ENCODE results near the gene C1QL2.

Gene C1QL2

GRCh38 chr2:119192893-119193292, 34.3 kb upstream of the C1QL2 start:
- peaks cover 7% of the 10 kb centered on the region for H3K9me3 Mint-ChIP-seq
- H3K4me1 Mint-ChIP-seq, result peaks cover 7% of the 10 kb centered on the region
- H3K27ac Mint-ChIP-seq, result no peak overlapping the region
- H3K4me3 Mint-ChIP-seq, result no peak overlapping the region
- ATAC-seq (ENCODE audit: low read depth) (no peak), DNase-seq (ENCODE audit: low spot score in 2 of 2) (no peak)
- peaks cover 21% of the 10 kb centered on the region for H3K27me3 Mint-ChIP-seq
- H3K36me3 Mint-ChIP-seq, result peaks cover 2% of the 10 kb centered on the region

GRCh38 chr2:119190321-119191111, 32.0 kb upstream of the C1QL2 start:
- no peak overlapping the region for H3K27ac Mint-ChIP-seq
- DNase-seq (ENCODE audit: low spot score in 2 of 2), result no peak
- peaks cover 7% of the 10 kb centered on the region for H3K4me1 Mint-ChIP-seq
- H3K27me3 Mint-ChIP-seq, result peaks cover 20% of the 10 kb centered on the region
- H3K9me3 Mint-ChIP-seq, result peaks cover 7% of the 10 kb centered on the region
- ATAC-seq (ENCODE audit: low read depth), result no peak
- no peak overlapping the region for H3K4me3 Mint-ChIP-seq
- H3K36me3 Mint-ChIP-seq, result peaks cover 2% of the 10 kb centered on the region

- no peak for ATAC-seq (ENCODE audit: low read depth)
- Mint-ChIP-seq H3K36me3 (no peaks in the 10 kb centered on the region), H3K27ac (no peak overlapping the region)
Measured at GRCh38 chr2:119184512-119184911, 26.0 kb upstream of the C1QL2 start.

GRCh38 chr2:119181791-119182445, 23.4 kb upstream of the C1QL2 start:
- H3K9me3 Mint-ChIP-seq, result no peaks in the 10 kb centered on the region
- no peak overlapping the region for H3K27ac Mint-ChIP-seq
- ATAC-seq (ENCODE audit: low read depth) (no peak), DNase-seq (ENCODE audit: low spot score in 2 of 2) (no peak)
- H3K4me3 Mint-ChIP-seq, result no peak overlapping the region
- H3K36me3 Mint-ChIP-seq, result no peaks in the 10 kb centered on the region
- no peaks in the 10 kb centered on the region for H3K27me3 Mint-ChIP-seq
- no peaks in the 10 kb centered on the region for H3K4me1 Mint-ChIP-seq

More at GRCh38 chr2:119184512-119184911, 26.0 kb upstream of the C1QL2 start:
- no peak for DNase-seq (ENCODE audit: low spot score in 2 of 2)
- H3K4me3 Mint-ChIP-seq, result no peak overlapping the region
- H3K4me1 Mint-ChIP-seq, result no peaks in the 10 kb centered on the region
- H3K9me3 Mint-ChIP-seq, result no peaks in the 10 kb centered on the region
- peaks cover 4% of the 10 kb centered on the region for H3K27me3 Mint-ChIP-seq

- H3K27me3 Mint-ChIP-seq, result no peaks in the 10 kb centered on the region
- H3K4me3 Mint-ChIP-seq, result no peak overlapping the region
- no peak overlapping the region for H3K27ac Mint-ChIP-seq
- no peaks in the 10 kb centered on the region for H3K4me1 Mint-ChIP-seq
- H3K9me3 Mint-ChIP-seq, result no peaks in the 10 kb centered on the region
- H3K36me3 Mint-ChIP-seq, result no peaks in the 10 kb centered on the region
- ATAC-seq (ENCODE audit: low read depth), result no peak
- no peak for DNase-seq (ENCODE audit: low spot score in 2 of 2)
Measured at GRCh38 chr2:119181391-119181790, 22.8 kb upstream of the C1QL2 start.

- H3K9me3 Mint-ChIP-seq, result no peaks in the 10 kb centered on the region
- no peak for DNase-seq (ENCODE audit: low spot score in 2 of 2)
Measured at GRCh38 chr2:119180892-119181291, 22.3 kb upstream of the C1QL2 start.

GRCh38 chr2:119179991-119180390, 21.4 kb upstream of the C1QL2 start:
- no peak overlapping the region for H3K4me3 Mint-ChIP-seq
- ATAC-seq (ENCODE audit: low read depth) (no peak), DNase-seq (ENCODE audit: low spot score in 2 of 2) (no peak)
- H3K27ac Mint-ChIP-seq, result no peak overlapping the region
- H3K9me3 Mint-ChIP-seq, result no peaks in the 10 kb centered on the region
- no peaks in the 10 kb centered on the region for H3K36me3 Mint-ChIP-seq
- no peaks in the 10 kb centered on the region for H3K4me1 Mint-ChIP-seq
- H3K27me3 Mint-ChIP-seq, result no peaks in the 10 kb centered on the region

More at GRCh38 chr2:119180892-119181291, 22.3 kb upstream of the C1QL2 start:
- ATAC-seq (ENCODE audit: low read depth), result no peak
- Mint-ChIP-seq H3K4me3 (no peak overlapping the region), H3K4me1 (no peaks in the 10 kb centered on the region), H3K27me3 (no peaks in the 10 kb centered on the region), H3K27ac (no peak overlapping the region), H3K36me3 (no peaks in the 10 kb centered on the region)

- Mint-ChIP-seq H3K36me3 (no peaks in the 10 kb centered on the region), H3K9me3 (no peaks in the 10 kb centered on the region), H3K27ac (no peak overlapping the region), H3K27me3 (no peaks in the 10 kb centered on the region), H3K4me1 (no peaks in the 10 kb centered on the region), H3K4me3 (no peak overlapping the region)
- no peak for ATAC-seq (ENCODE audit: low read depth)
- no peak for DNase-seq (ENCODE audit: low spot score in 2 of 2)
Measured at GRCh38 chr2:119179202-119179601, 20.7 kb upstream of the C1QL2 start.

- no peak overlapping the region for H3K27ac Mint-ChIP-seq
- no peaks in the 10 kb centered on the region for H3K9me3 Mint-ChIP-seq
- DNase-seq (ENCODE audit: low spot score in 2 of 2) (no peak), ATAC-seq (ENCODE audit: low read depth) (no peak)
- no peaks in the 10 kb centered on the region for H3K27me3 Mint-ChIP-seq
- H3K4me1 Mint-ChIP-seq, result no peaks in the 10 kb centered on the region
- H3K4me3 Mint-ChIP-seq, result no peak overlapping the region
- H3K36me3 Mint-ChIP-seq, result no peaks in the 10 kb centered on the region
Measured at GRCh38 chr2:119178776-119179175, 20.2 kb upstream of the C1QL2 start.

- H3K4me3 Mint-ChIP-seq, result no peak overlapping the region
- no peaks in the 10 kb centered on the region for H3K4me1 Mint-ChIP-seq
- DNase-seq (ENCODE audit: low spot score in 2 of 2) (no peak), ATAC-seq (ENCODE audit: low read depth) (no peak)
- no peaks in the 10 kb centered on the region for H3K27me3 Mint-ChIP-seq
- H3K36me3 Mint-ChIP-seq, result no peaks in the 10 kb centered on the region
- no peak overlapping the region for H3K27ac Mint-ChIP-seq
- H3K9me3 Mint-ChIP-seq, result no peaks in the 10 kb centered on the region
Measured at GRCh38 chr2:119177838-119178190, 19.3 kb upstream of the C1QL2 start.

- H3K4me1 Mint-ChIP-seq, result no peaks in the 10 kb centered on the region
- H3K27ac Mint-ChIP-seq, result no peak overlapping the region
- no peak overlapping the region for H3K4me3 Mint-ChIP-seq
- ATAC-seq (ENCODE audit: low read depth), result no peak
- no peaks in the 10 kb centered on the region for H3K9me3 Mint-ChIP-seq
- H3K27me3 Mint-ChIP-seq, result no peaks in the 10 kb centered on the region
- no peak for DNase-seq (ENCODE audit: low spot score in 2 of 2)
- H3K36me3 Mint-ChIP-seq, result no peaks in the 10 kb centered on the region
Measured at GRCh38 chr2:119177171-119177837, 18.8 kb upstream of the C1QL2 start.

GRCh38 chr2:119175517-119175916, 17.0 kb upstream of the C1QL2 start:
- no peak for DNase-seq (ENCODE audit: low spot score in 2 of 2)
- Mint-ChIP-seq H3K9me3 (no peaks in the 10 kb centered on the region), H3K4me1 (no peaks in the 10 kb centered on the region), H3K36me3 (no peaks in the 10 kb centered on the region), H3K27ac (no peak overlapping the region), H3K4me3 (no peak overlapping the region), H3K27me3 (no peaks in the 10 kb centered on the region)
- ATAC-seq (ENCODE audit: low read depth), result no peak

- Mint-ChIP-seq H3K27ac (no peak overlapping the region), H3K4me3 (no peak overlapping the region), H3K4me1 (no peaks in the 10 kb centered on the region), H3K36me3 (no peaks in the 10 kb centered on the region), H3K9me3 (no peaks in the 10 kb centered on the region), H3K27me3 (peaks cover 2% of the 10 kb centered on the region)
- DNase-seq (ENCODE audit: low spot score in 2 of 2) (no peak), ATAC-seq (ENCODE audit: low read depth) (no peak)
Measured at GRCh38 chr2:119174993-119175347, 16.4 kb upstream of the C1QL2 start.

GRCh38 chr2:119174216-119174992, 15.9 kb upstream of the C1QL2 start:
- DNase-seq (ENCODE audit: low spot score in 2 of 2) (peak; percentile 28 to 42), ATAC-seq (ENCODE audit: low read depth) (peak; percentile 49)
- Mint-ChIP-seq H3K9me3 (no peaks in the 10 kb centered on the region), H3K4me3 (no peak overlapping the region), H3K27me3 (peaks cover 2% of the 10 kb centered on the region), H3K36me3 (no peaks in the 10 kb centered on the region), H3K27ac (no peak overlapping the region), H3K4me1 (no peaks in the 10 kb centered on the region)
